HG03457 (cell line): ENCODE results near the gene MVD.
"Not testable (repeated sequence)": the region's sequence is repeated elsewhere in the genome, so short reads cannot be mapped to it uniquely, and the experiment has no call there.

Experiments used
- ATAC-seq: cut with Tn5 transposase; IDR thresholded peaks from one replicate; pipeline ENCODE4 v1.9.1; 2021; ENCODE audit warnings: moderate number of reproducible peaks; ENCODE audit not compliant: unreplicated experiment

Gene MVD

DNA sequence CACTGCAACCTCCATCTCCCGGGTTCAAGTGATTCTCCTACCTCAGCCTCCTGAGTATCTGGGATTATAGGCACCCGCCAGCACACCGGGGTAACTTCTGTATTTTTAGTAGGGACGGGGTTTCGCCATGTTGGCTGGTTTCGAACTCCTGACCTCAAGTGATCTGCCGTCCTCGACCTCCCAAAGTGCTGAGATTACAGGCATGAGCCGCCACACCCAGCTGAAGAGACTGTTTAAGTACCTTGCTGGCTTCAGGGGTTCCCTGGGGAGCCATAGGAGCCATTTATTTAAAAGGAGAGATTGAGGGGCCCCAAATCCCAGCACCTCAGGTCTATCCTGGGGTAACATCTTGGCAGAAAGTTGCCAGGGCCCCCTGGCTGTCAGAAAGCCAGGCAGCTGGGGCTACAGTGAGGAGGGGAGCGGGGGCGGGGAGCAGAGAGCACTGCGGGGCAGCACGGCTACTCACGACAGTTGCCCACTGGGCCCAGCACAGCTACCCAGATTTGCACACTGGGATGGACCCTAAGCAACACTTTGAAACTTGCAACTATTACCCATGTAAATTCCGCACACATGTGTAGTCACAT is 21.8 kb upstream of the MVD start:
- ATAC-seq = no peak

DNA sequence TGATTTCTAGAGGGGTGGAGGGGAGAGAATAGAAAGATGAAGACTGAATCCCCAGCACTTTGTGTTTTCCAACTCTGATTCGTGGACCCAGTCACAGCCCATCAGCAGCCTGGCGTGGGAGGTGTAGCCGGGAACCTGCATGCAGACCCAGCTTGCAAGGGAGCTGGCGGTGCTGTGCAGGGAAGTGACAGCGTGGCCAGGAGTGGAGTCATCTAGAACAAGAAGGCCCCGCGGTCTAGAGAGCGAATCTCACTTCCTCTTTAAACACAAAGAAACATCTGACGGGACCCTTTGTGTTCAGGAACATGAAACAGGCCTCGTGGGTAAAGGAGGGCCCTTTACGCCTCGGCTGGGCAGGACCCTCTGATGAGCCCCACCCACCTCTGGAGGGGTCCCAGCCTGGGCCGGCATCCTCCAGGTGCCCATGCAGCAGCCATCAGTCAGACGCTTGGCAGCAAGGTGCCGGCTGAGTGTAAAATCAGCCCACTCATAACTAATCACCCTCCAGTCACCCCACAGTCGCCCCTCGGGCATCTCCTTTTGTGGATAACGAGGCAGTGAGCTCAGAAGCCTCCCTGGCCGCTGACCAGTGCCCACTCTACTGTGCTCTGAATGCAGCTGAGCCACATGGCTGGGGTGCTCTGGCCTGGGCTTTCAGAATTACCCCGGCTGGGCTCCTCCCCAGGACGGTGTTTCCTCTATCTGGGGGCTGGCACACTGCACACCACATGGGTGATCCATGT is 19.0 kb upstream of the MVD start:
- peak; percentile 49 for ATAC-seq

DNA sequence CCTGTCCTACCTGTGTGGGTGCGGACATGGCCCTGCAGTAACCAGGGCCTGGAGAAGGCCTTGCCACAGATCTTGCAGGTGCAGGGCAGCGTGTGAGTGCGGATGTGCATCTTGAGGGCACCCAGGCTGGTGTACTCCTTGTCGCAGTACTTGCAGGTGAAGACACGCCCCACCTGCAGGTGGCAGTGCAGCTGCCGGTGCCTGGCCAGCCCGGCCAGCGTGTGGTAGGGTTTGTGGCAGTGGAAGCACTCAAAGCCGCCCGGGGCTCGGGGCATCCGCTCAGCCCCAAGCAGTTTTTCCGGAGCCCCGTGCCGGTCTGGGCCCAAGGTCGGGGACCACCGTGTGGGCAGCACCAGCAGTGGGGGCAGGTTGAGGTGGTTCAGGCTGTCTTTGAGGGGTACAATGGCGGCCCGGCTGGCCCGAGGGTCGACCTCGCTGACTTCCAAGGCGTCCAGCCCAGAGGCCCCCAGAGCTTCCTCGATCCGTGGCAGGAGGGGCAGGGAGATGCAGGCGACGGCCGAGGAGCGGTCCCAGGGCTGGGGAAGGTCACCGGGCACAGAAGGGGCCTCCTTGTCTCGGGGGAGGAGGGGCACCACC is 18.3 kb upstream of the MVD start:
- no peak for ATAC-seq

DNA sequence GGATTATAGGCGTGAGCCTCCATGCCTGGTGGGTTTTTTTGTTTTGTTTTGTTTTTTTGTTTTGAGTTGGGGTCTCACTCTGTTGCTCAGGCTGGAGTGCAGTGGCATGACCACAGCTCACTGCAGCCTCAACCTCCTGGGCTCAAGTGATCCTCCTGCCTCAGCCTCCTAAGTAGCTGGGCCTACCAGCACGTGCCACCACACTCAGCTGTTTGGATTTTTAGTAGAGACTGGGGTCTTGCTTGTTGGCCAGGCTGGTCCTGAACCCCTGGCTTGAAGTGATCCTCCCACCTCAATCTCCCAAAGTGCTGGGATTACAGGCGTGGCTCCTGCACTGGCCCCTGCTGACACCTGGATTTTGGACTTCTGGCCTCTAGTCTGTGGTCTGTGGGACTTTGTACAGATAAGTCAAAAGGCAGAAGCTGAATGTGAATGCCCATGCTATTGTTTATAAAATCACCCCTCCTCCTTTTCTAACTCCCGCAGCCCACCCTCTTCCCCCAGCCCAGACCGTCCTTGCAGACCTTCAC is 17.7 kb upstream of the MVD start:
- no peak for ATAC-seq

DNA sequence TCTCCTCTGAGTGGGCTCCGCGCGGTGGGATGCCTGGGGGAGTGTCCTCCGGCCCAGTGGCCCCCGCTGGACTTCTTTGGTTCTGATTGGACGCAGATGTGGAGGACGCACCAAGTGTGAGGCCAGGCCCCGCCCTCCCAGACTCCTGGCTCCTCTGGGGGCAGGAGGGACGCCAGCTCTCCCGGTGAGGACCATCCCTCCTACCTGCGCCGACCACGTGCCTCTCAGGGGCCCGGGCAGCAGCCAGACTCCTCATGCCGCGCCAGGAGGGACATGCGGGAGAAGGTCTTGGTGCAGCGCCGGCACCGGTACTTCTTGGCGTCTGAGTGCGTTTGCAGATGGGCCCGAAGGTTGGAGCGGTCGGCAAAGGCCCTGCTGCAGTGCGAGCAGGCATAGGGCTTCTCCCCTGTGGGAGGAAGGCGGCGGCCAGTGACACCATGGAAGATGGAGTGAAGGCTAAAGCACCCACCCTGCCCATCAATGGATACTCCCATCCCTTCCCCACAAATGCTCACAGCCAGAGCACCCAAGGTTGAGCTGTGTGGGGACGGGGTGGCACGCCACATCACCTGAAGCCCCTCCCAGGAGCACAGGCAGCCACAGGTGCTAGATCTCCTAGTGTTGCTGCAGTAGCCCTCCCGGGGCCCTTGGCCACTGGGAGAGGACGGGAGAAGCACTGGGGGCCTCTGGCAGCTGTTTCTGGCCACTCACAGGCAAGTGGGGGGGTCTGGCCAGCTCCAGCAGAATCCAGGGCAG is 15.5 kb upstream of the MVD start:
- ATAC-seq = no peak

DNA sequence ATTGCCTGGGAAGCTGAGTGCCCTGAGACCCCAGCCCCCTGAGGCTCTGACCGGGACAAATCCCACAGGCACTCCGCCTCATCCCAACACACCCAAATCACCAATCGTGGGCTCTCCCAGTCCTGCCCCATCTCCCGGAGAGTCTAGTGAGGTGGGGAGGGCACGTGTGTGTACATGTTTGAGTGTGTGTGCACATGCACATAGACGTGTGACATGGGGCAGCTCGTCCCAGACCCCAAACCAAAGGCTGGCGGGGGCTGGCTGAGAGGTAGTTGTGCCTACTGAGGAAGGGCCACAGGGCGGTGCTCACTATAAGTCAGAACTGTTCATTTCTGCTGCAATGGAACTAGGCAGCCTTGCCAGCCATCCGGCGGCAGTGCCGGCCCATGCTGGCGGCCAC is 14.8 kb upstream of the MVD start:
- no peak for ATAC-seq

DNA sequence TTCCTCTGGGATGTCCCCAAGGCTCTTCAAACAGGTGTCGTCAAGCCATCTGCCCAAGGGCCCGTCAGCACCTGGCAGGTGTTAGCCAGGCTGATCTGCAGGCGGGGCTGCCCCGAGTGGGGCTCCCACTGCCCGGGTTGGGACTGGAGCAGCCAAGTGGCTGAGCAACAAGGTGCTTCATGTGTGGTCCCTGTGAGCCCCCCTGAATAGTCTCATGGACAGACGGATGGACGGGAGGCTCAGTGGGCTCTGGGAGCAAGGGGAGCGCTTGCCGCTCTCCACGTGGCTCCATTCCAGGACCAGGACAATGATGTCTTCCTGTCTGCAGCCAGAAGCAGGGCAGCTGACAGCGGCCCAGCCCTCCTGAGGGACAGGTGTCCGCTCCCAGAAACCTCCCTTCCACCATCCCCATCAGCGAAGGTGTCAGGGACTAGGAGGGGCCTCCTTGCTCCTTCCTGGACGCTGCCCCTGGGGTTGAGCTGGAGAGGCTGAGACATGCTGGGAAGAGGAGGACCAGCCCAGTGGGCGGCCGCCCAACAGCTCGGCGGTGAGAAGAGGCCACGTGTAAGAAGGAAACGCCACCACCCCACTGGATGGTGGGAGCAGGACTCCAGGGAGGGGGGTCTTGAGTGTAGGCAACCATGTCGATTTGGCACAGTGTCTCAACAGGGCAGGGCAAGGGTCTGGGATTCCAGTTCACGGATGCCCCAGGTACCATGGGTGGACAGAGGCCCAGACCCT is 13.8 kb upstream of the MVD start:
- no peak for ATAC-seq

DNA sequence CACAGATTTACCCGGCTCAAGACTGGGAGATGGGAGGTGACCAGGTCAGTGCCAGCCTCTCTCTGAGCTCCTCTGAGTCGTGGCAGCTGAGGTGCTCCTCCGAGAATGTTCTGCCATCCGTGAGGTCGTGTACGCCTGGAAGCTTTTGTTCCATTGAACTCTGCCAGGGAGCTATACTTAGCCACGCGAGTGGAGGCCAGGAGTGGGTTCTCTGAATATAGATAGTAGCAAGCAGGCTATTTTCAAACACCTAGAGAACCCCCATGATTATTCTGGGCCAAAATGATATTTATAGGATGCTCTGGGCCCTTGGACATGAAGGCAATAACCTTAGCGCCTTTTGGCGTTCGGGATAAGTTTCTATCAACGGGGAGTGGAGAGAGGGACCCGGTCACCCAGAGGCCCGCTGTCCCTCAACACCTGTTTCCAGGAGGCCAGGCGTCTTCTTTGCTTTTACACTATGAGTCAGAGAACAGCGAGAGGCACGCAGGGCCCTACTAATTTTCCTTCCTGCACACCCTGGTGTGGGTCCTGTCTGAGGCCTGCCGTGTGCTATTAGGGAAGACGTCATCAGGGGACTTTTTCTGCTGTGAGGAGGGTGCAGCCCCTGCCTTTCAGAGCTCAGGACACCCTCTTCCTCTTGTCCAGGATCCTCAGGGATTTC is 11.0 kb upstream of the MVD start:
- ATAC-seq = no peak

DNA sequence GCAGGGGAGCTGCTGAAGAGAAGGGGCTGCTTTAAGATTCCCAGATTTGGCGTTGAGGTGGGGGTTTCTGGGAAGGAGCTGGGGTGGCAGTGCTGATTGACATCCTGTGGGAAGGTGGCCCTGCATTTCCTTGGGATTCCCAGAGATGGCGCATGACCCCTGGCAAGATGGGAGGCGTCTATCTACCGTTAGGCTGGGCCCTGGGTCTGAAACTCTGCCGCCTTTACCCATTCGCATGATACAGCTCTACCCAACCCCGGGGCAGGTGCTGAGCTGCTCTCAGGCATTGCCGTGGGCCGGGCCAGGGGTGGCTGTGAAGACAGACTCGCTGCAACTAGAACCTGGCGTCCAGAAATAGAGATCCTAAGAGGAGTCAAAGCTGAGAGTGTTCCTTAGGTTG is 9.9 kb upstream of the MVD start:
- ATAC-seq = no peak

DNA sequence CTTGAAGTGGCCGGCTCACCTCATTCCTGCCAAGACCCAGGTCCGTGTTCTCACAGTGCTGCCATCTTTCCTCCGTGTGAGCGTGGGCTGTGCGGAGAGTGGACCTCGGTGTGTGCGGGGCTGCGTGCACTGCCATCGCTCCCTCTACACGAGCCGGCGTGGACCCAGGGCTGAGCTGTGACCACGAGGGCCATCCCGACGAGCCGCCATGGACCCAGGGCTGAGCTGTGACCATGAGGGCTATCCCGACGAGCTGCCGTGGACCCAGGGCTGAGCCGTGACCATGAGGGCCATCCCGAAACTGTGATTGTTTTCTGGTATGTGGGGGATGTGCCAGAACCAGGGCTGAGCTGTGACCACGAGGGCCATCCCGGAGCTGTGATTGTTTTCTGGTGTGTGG is 8.9 kb upstream of the MVD start:
- no peak for ATAC-seq

DNA sequence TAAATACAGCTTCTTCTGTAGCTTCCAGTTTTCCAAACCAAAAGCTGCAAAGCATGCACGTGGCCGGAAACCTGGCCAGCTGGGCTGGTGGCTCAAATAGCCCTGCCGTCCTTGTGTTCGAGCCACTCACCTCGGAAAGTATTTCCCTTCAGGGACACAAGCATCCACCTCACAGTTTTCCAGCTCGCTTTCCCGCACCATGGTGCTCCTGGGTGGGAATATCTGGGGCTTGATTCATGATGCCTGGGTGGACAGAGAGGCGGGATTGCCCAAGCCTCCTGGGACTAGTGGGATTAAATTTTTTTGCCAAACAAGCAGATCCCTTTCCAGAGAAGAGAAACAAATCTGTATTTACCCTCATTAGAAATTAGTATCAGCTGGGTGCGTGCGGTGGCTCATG is 7.1 kb upstream of the MVD start:
- ATAC-seq = no peak

DNA sequence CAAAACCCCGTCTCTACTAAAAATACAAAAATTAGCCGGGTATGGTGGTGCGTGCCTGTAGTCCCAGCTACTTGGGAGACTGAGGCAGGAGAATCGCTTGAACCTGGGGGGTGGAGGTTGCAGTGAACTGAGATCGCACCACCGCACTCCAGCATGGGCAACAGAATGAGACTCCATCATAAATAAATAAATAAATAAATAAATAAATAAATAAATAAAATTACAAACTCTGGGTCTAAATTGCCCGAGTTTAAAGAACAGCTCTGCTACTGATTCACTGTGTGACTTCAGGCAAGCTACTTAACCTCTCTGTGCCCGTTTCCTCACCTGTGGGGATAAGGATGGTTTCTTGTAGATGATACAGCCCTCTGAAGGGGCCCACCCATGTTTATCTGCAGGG is 6.6 kb upstream of the MVD start:
- not testable (repeated sequence) for ATAC-seq

DNA sequence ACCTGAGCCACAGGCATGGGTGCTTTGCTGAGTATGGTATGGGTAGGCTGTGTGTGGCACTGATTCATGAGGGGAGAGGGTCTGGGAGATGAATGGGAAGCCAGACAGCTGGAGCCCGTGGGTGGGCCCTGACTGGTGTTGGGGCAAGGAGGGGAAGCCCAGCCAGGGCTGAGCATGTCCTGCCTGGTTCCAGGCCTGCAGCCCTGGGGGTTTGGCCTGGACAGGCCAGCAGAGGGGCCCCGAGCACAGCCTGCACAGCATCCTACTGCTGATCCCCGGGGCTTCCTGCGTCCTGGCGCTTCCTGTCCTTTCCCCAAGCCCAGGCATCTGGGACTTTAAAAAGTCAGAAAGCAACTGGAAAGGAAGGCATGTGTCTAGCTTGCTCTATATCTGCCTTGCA is 4.6 kb upstream of the MVD start:
- ATAC-seq = no peak

DNA sequence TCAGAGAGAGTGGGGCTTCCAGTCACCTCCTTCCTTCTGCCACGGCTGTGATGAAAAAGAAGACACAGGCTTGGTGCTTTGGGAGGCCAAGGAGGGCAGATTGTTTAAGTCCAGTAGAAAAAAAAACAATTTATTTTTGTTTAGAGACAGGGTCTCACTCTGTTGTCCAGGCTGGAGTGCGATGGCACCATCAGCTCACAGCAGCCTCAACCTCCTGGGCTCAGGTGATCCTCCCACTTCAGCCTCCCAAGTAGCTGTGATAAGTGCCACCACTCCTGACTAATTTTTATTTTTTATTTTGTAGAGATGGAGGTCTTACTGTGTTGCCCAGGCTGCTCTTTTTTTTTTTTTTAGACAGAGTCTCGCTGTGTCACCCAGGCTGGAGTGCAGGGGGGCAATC is 2.7 kb upstream of the MVD start:
- ATAC-seq = no peak

DNA sequence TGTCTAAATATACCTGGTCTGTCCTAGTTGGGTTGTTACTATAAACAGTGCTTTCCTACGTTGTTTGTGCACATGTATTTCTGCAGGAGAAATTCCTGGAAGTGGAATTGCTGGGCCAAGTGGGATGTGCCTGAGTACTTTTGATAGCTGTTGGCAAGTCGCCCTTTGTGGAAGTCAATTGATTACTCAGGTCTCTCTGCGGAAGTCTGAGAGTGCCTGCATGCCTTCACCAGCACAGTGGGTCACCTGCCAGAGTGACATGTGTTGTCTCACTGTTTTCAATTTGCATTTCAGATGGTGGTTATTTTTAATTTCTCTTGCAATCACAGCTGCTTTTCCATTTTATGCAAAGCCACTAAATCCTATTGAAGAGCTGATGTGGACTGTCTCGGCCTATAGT is 2.3 kb upstream of the MVD start:
- ATAC-seq = no peak

DNA sequence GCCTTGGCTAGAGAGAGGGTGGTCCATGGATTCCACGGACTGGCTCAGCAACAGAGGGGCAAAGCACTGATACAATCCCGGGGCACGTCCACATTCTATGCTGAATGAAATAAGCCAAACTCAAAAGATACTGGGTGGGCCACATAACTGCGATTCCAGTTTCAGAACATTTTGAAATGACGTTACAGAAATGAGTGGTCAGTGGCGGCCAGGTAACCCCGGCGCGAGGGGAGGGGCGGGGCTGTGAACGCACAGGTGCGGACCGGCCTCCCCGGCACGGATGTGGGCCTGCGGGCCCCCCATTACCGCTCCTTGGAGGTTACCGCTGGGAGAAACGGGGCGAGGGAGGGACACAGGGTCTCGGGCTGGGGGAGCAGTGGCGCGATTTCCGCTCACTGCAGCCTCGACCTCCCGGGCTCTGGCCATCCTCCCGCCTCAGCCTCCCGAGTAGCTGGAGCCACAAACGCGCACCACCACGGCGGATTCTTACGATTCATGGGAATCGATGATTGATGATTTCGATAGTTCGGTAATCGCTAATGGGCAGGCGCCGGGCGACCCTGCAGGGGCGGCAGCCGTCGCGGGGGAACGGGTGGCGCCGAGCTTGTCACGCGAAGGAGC is 559 bp downstream of the MVD start:
- ATAC-seq = peak; percentile 3

DNA sequence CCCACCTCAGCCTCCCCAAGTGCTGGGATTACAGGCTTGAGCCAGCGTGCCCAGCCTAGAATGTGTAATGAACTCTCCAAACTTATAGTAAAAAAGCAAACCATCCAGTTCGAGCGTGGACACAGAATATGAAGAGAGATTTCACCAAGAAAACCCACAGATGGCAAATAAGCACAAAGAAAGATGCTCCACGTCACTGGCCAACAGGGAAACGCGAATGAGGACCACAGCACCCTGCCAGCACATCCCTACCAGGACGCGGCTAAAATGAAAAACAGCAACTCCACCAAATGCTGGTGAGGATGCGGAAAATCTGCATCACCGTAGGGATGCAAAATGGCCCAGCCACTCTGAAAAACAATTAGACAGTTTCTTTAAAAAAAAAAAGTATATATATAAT is 1.4 kb downstream of the MVD start:
- no peak for ATAC-seq

DNA sequence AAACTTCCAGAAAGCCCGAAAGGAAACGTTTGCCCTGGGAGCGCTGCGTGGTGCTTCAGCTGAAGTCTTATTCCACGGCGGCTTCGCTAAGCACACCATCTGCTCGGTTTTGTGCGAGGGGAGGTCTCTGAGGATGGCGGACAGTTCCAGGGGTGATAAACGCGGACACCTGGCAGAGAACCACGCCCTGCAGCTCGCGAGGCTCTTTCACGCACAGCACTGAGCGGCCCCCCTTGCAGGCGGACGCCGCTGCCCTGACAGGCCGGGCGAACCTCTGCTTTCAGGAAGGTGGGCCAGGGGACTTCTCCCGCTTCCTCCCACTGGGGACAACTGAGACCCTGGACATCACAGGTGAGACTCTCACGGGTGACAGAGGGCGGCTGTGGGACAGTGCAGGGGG is 3.7 kb downstream of the MVD start:
- ATAC-seq = no peak

DNA sequence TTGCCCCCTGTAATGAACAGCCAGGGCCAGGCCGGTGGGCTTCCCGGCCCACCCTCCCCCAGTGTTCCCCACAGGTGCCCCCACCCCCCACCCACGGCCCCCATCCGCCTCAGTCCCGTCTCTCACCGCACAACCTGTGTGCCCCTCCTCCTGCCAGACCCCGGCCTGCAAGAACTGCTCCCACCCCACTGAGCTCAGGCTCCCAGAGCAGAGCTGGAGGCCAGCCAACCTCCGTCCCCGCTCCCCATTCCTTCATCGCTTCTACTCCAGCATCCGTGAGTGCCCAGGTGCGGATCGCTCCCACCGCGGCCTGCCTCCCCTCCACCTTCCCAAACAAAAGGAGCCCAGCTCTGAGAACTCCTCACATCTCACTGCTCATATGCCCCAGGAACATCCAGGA is 4.2 kb downstream of the MVD start:
- ATAC-seq = no peak

DNA sequence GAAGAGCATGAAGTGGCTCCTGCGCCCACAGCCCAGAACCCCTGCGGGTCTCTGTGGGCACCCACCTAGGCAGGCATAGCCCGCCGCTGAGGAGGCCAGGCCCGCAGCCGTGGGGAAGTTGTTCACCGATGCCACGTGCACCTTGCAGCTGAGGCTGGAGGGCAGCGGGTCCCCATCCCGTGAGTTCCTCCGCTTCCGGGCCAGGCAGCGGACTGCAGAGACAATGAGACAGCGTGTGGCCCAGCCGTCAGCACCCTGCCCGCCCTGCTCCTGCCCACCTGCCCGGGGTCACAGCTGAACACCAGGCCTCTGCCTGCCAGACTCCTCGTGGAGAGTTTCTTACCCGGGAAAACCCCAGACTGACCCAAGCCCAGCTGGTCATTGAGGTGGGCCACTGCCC is 5.5 kb downstream of the MVD start:
- ATAC-seq = no peak
